PC-9 (cell line): Measurements from ENCODE around the gene CAPZB. TPM values are rescaled to one million over a fixed set of nuclear protein-coding genes. Genes with fewer than 3 reads are reported as not detected.
A peak's percentile ranks its signal among the peaks of the same experiment; 100 is the strongest.

ENCODE experiments used
- BruUV-seq: library from RNA; stranded (reverse); fragments of 400-500 nt; replicated peaks from 2 replicates; lab custom pipeline; 2021; lab: Mats Ljungman, UMichigan
- CTCF ChIA-PET: fragments of 300-600 bp; sonication (Branson Sonifier 250); formaldehyde crosslinking; loops from one replicate; lab custom pipeline; 2022; ENCODE audit warnings: antibody characterized with exemption; lab: Charles Lee
- POLR2A ChIA-PET: fragments of 300-600 bp; sonication (Branson Sonifier 250); formaldehyde crosslinking; loops from one replicate; lab custom pipeline; 2022; ENCODE audit warnings: antibody characterized with exemption; ENCODE audit not compliant: unreplicated experiment; lab: Charles Lee
- DNase-seq, 2 experiments: peaks; one replicate each; pipeline versions ENCODE4 v3.0.0 to v3.0.0-alpha.2; 2015 to 2022; ENCODE audit warnings: mixed read lengths in 1 of 2
- H2AFZ ChIP-seq: fragments of 200-600 bp; sonication (generic); 2 replicates; pipeline ENCODE4 v1.8.1; 2017; ENCODE audit warnings: antibody characterized with exemption
- H3F3A ChIP-seq: fragments of 200-600 bp; sonication (generic); 2 replicates; pipeline ENCODE4 v1.8.1; 2017; ENCODE audit warnings: antibody characterized with exemption, mild to moderate bottlenecking, low read depth; ENCODE audit not compliant: insufficient read depth
- H3K27ac ChIP-seq: fragments of 200-600 bp; sonication (generic); 2 replicates; pipeline ENCODE4 v1.6.1; 2016; ENCODE audit warnings: mixed run types
- H3K27me3 ChIP-seq: fragments of 200-600 bp; sonication (generic); 2 replicates; pipeline ENCODE4 v1.6.1; 2016; ENCODE audit warnings: low read depth, mixed run types; ENCODE audit not compliant: insufficient read depth
- H3K36me3 ChIP-seq: fragments of 200-600 bp; sonication (generic); 2 replicates; pipeline ENCODE4 v1.6.1; 2016; ENCODE audit warnings: low read depth, mixed run types
- H3K4me1 ChIP-seq: fragments of 200-600 bp; sonication (generic); replicated peaks from 2 replicates; pipeline ENCODE4 v1.6.1; 2016; ENCODE audit warnings: mixed run types; ENCODE audit not compliant: insufficient read depth
- H3K4me2 ChIP-seq: fragments of 200-600 bp; sonication (generic); 2 replicates; pipeline ENCODE4 v1.6.1; 2017; ENCODE audit warnings: mixed run types
- H3K4me3 ChIP-seq: fragments of 200-600 bp; sonication (generic); 2 replicates; pipeline ENCODE4 v1.6.1; 2016; ENCODE audit warnings: mixed run types
- H3K79me2 ChIP-seq: fragments of 200-600 bp; sonication (generic); 2 replicates; pipeline ENCODE4 v1.6.1; 2017; ENCODE audit warnings: low read depth, mixed run types
- H3K9me2 ChIP-seq: fragments of 200-600 bp; sonication (generic); 2 replicates; pipeline ENCODE4 v1.8.1; 2017; ENCODE audit warnings: mild to moderate bottlenecking; ENCODE audit not compliant: insufficient read depth
- H3K9me3 ChIP-seq: fragments of 200-600 bp; sonication (generic); 2 replicates; pipeline ENCODE4 v1.8.1; 2016; ENCODE audit warnings: low read depth; ENCODE audit not compliant: insufficient read depth
- H4K20me1 ChIP-seq: fragments of 200-600 bp; sonication (generic); 2 replicates; pipeline ENCODE4 v1.8.1; 2017; ENCODE audit not compliant: insufficient read depth
- CTCF ChIP-seq: fragments of 200-600 bp; sonication (generic); conservative IDR thresholded peaks from 2 replicates; pipeline ENCODE4 v1.6.1; 2017; ENCODE audit warnings: mixed run types, antibody characterized with exemption, mild to moderate bottlenecking, moderate library complexity
- EZH2 ChIP-seq: fragments of 200-600 bp; sonication (generic); IDR thresholded peaks from 2 replicates; pipeline ENCODE4 v1.8.0; 2017; ENCODE audit warnings: antibody characterized with exemption, low read depth
- intact Hi-C: fragments of 100-400 bp; cut with micrococcal nuclease; formaldehyde crosslinking; loops from one replicate; pipeline ENCODE4 v1.10.0; 2022; ENCODE audit not compliant: unreplicated experiment
- total RNA-seq: library from RNA; stranded (reverse); gene quantifications from 2 replicates; pipeline ENCODE4 v1.2.3, GENCODE V29; 2021

CAPZB gene
- total RNA-seq, 1 experiment from 2014 or later, result 222 TPM

- Histone ChIP-seq H3K9me2 (no peaks in the 10 kb centered on the region), H2AFZ (no peak overlapping the region), H3K4me2 (peak overlapping the region; percentile 56), H4K20me1 (no peaks in the 10 kb centered on the region; the same call in 1 of the 2 replicates), H3F3A (peaks cover 12% of the 10 kb centered on the region; the same call in 1 of the 2 replicates), H3K4me3 (no peak overlapping the region), H3K9me3 (no peaks in the 10 kb centered on the region), H3K79me2 (no peaks in the 10 kb centered on the region), H3K36me3 (no peaks in the 10 kb centered on the region), H3K27ac (peak overlapping the region; percentile 63), H3K27me3 (no peaks in the 10 kb centered on the region), H3K4me1 (peaks cover 9% of the 10 kb centered on the region)
- intact Hi-C loops, result no loop called here
- ChIA-PET POLR2A (no interaction called here), CTCF (no interaction called here)
- no TSS peak for BruUV-seq
- DNase-seq, result peak; percentile 66 to 74
- TF ChIP-seq CTCF, result no peak
- no peak for TF ChIP-seq EZH2
These were observed 148.1 kb downstream of the CAPZB start for GRCh38 chr1:19337289-19337688.

GRCh38 chr1:19336543-19336942 lies 148.8 kb downstream of the CAPZB start:
- POLR2A ChIA-PET, result interaction anchor here (0.7 kb wide), 1 partner anchor 24 kb away, joined by 6 read pairs; no protein-coding TSS in a partner anchor
- no peaks in the 10 kb centered on the region for H3K9me2 ChIP-seq
- no peaks in the 10 kb centered on the region for H3K36me3 ChIP-seq
- BruUV-seq, result no TSS peak
- no peaks in the 10 kb centered on the region for H3K79me2 ChIP-seq
- H3K4me3 ChIP-seq, result no peak overlapping the region
- no peaks in the 10 kb centered on the region for H3K27me3 ChIP-seq
- no peak overlapping the region for H2AFZ ChIP-seq
- peaks cover 9% of the 10 kb centered on the region for H3K4me1 ChIP-seq
- no peaks in the 10 kb centered on the region; the same call in 1 of the 2 replicates for H4K20me1 ChIP-seq
- TF ChIP-seq CTCF, result no peak
- TF ChIP-seq EZH2, result no peak
- intact Hi-C loops, result no loop called here
- peak in 1 of 2 experiments; percentile 33 for DNase-seq
- peaks cover 12% of the 10 kb centered on the region; the same call in 1 of the 2 replicates for H3F3A ChIP-seq
- CTCF ChIA-PET, result no interaction called here
- no peaks in the 10 kb centered on the region for H3K9me3 ChIP-seq
- peak overlapping the region; percentile 44; the same call in 1 of the 2 replicates for H3K27ac ChIP-seq
- peak overlapping the region; percentile 56 for H3K4me2 ChIP-seq

GRCh38 chr1:19333587-19334354 lies 151.6 kb downstream of the CAPZB start:
- intact Hi-C loops, result no loop called here
- H3K4me3 ChIP-seq, result no peak overlapping the region
- TF ChIP-seq CTCF, result no peak
- H3K36me3 ChIP-seq, result no peaks in the 10 kb centered on the region
- no peaks in the 10 kb centered on the region for H3K27me3 ChIP-seq
- no peaks in the 10 kb centered on the region for H3K9me2 ChIP-seq
- no TSS peak for BruUV-seq
- no peaks in the 10 kb centered on the region for H3K79me2 ChIP-seq
- H3K9me3 ChIP-seq, result no peaks in the 10 kb centered on the region
- H3K4me1 ChIP-seq, result peaks cover 9% of the 10 kb centered on the region
- no peak overlapping the region for H3K27ac ChIP-seq
- no peaks in the 10 kb centered on the region for H4K20me1 ChIP-seq
- H3F3A ChIP-seq, result peaks cover 10% of the 10 kb centered on the region; the same call in 1 of the 2 replicates
- CTCF ChIA-PET, result interaction anchor here (0.6 kb wide), 1 partner anchor 329 kb away, joined by 3 read pairs; no protein-coding TSS in a partner anchor
- H2AFZ ChIP-seq, result no peak overlapping the region
- no peak for DNase-seq
- no peak overlapping the region for H3K4me2 ChIP-seq
- POLR2A ChIA-PET, result no interaction called here
